Muscle of arm (tissue), 12 donors: ENCODE results near the gene IL17REL. TPM values are rescaled to one million over a fixed set of nuclear protein-coding genes. Genes with fewer than 3 reads are reported as not detected.

Experiments
- DNase-seq: peaks from one replicate; pipeline ENCODE4 v3.0.0-alpha.2; 2013
- polyA plus RNA-seq, 12 donors: library from polyadenylated mRNA; unstranded; fragments of 120-200 nt; gene quantifications; one replicate each; pipeline ENCODE4 v1.2.1, GENCODE V29; 2013; ENCODE audit not compliant: insufficient read length in 12 of 12

The IL17REL gene
- polyA plus RNA-seq, 12 donors = 0.07 to 0.92 (median 0.10) TPM; not detected in 9

DNA sequence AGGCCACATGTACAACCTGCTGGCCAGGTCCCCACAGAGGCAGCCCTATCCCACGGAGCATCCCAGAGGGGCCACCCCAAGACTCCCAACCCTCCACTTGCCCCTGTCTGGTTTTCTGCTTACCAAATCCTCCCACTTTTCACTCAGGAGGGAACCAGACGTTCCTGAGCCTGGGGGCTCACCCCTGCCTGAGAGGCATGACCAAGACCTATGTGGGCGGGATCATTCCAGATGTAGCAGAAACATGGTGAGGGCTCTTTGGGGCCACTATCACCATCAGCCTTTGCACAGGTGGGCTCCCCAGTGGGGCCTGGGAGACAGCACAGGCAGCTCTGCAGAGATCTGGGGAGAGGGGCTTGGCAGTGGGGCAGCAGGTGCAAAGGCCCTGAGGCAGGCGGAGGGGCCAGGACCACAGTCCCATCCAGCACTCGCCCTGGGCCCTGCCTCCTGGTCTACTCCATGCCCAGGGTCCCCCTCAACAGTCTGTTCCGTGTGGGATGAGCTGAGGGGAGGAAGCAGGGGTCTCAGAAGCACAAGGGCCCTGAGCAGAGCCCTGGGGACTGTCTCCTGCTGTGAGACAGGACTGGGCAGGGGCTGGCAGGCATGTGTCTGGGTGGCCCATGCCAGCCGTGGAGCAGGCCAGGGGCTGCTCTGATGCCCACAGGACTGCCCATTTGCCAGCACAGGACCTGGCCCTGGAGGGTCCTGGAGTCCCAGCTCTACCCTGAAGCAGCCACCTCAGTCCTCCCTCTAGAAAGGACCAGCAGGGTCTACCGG lies 42.6 kb downstream of the IL17REL start:
- no peak for DNase-seq

DNA sequence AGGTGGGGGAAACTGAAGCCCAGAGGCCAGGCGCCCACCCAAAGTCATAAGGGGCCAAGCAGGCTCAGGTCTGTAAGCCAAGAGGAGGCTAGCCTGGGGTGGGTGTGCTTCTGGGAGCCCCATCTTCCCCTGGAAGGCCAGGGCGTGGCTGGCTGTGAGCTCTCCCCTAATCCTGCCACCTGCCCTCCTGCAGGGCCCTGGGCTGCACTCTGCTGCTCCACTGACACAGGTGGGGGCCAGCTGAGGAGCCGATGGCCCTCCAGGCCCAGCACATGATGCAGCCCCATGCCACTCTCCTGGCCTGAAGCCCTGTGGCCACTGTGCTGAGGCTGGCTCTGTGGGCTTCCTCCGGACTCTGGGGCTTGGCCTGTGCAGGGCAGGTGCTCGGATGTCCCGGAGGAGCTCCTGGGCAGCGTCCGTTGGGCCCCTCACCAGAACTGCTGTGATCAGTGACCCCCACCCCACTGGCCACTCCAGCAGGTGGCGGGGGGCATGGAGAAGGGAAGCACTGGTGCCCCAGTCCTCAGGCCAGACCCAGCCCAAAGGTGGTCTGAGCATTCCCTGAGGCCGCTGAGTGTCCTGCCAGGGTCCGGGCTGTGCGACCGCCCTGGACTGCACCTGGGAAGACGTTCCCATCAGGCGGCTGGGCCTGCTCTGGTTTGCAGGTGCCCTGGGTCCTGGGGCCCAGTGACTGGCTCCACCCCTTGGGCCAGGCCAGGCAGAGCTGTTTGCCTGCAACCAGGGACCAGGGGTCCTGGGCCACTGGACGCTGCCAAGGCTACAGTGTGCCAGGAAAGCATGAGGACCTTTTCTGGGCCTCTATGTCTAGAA lies 43.5 kb downstream of the IL17REL start:
- DNase-seq = no peak

DNA sequence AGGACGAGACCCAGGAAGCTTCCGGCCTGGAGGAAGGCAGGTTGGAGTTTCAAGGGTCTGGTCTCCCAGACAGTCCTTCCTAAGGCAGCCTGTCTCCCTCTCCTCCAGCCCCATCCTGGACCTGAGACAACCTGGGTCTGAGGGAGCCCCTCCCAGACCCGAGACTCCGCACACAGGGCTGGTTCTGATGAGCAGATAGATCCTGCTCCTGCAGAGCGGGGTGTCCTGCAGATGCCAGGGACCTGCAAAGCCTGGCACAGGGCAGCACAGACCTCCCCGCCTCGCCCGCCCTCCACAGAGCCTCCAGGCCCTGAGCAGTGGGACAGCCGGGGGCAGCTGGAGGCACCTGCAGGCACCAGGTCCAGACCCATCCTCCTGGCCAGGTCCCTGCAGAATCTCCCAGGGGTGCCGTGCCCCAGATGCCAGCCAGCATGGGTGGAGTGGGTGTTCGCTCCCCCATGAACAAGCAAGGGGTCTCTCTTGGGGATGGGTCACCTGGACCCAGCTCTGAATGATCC lies 44.2 kb downstream of the IL17REL start:
- DNase-seq = no peak

DNA sequence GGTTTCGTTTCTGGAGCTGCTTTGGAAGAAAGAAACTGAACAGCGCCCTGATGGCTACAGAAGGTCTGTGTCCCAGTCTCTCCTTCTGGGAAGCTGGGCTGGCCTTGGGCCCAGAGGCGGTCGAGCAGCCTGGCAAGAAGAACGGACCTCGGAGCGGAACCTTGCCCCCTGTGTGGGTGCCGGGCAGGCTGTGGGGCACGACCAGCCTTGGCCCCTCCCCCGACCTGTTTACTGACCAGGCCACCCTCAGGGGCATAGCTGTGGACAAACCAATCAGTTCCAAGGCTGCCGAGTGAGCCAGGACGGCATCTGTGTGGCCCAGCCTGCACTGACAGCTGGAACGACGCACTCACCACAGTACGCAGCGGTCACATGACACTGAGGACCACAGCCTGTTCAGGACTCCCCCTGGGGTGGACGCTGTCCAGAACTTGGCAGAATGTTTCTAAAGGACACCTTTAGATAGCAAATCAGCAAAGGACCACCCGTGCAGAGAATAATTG lies 44.8 kb downstream of the IL17REL start:
- DNase-seq = no peak

DNA sequence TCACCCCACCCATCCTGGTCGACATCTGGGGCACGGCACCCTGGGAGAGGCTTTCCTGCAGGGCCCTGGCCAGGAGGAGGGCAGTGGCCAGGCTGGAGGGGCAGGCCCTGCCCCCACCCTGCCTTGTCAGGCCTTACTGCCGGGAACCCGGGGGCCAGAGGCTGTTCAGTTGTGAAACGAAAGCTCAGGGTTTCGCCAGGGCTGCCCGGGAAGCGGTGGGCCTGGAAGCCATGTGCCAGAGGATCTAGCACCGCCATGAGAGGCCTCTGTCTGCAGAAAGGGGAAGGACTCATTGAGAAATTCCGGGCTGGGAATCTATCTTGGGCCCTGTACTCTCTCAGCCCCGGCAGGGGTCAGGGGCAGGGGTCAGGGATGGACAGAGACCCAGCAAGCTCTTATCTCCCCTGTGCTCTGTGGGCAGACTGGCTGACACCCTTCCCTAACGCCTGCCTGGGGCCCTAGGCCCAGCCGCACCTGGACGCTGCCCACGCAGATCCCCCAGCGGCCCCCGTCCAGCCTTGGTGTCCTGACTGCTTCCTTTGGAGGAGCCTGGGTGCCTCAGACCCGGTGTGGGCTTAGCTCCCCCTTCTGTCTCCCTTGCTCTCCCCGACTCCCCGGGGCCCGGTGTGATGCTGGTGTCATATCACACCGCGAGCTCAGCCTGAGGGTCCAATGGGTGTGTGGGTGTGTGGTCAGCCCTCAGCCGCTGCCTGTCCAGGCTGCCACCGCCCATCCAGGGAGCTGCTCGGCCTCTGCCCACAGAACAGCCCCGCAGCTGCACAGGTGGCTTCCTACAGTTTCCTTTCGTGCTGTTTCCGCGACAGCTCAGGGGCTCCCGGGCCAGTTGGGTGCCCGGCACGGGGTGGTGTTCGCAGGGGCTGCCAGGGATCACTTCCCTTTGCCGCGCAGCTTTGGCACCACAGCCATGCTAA lies 45.5 kb downstream of the IL17REL start:
- DNase-seq = no peak

DNA sequence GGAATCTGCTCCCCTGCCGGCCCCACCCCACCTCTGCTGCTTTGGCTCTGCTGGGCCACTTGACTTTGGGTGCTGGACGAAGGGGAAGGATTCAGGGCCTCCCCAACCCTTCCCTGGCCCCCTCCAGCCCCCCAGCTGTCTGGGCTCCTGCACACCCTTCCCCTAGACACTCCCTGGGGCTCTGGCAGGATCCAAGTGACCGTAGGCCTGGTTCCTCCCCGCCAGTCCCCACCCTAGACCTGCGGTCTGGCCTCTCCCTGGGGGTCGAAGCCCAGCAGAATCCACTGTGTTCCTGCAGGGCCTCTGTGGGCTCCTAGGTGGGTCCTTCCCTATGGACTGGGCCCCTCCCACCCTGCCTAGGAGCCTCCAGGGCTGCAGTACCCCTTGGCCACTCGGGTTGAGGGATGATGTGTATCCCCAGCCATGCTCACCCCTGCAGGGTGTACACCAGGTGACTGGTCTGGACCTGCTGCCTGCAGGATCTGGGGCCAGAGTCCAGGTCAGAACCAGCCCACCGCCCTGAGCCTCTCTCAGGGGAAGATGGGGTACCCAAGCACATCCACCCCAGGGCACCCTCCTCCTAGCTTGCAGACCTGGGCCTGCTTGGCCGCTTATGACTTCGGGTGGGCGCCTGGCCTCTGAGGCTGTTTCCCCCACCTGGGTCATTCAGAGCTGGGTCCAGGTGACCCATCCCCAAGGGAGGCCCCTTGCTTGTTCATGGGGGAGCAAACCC lies 46.4 kb downstream of the IL17REL start:
- DNase-seq = no peak

DNA sequence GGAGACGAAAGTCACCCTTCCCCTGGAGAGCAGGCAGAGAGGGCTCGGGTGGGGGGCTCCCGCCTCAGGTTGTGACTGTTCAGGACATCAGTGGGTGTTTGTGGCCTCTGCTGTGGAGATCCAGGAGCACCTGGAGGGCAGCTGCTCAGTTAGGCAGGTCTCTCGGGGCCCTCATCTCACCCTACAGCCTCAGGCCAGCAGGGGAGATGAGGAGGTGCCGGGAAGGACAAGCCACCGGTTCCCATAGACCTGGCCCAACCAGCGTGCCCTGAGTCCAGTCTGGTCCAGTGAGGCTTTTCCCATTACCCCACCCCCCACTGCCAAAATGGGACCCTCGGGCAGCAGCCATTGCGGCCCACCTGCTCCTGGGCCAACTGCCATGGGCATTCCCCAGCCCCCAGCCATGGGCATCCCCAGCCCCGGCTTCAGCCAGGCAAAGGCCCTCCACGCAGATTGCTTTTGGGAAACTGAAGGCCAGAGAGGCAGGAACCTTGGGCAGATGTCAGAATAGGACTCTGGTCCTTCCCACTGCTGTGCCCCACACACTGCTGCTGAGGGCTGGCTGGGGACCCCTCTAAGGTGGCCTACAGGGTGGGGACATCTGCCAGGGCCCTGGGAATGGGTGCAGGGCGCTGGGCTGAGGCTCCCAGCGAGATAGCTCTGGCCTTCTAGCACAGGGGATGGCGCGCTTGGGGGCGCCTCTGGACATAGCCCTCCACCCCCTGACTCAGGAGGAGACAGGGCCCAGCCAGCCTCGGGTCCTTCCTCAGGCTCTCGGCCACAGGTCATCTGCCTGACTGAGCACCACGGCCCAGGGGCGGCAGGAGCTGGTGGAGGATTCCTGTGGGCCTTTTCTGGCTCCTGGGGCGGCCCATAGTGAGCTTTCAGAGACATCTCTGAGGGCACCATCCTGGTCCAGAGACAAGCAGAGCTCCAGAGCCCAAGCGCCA lies 47.2 kb downstream of the IL17REL start:
- no peak for DNase-seq

DNA sequence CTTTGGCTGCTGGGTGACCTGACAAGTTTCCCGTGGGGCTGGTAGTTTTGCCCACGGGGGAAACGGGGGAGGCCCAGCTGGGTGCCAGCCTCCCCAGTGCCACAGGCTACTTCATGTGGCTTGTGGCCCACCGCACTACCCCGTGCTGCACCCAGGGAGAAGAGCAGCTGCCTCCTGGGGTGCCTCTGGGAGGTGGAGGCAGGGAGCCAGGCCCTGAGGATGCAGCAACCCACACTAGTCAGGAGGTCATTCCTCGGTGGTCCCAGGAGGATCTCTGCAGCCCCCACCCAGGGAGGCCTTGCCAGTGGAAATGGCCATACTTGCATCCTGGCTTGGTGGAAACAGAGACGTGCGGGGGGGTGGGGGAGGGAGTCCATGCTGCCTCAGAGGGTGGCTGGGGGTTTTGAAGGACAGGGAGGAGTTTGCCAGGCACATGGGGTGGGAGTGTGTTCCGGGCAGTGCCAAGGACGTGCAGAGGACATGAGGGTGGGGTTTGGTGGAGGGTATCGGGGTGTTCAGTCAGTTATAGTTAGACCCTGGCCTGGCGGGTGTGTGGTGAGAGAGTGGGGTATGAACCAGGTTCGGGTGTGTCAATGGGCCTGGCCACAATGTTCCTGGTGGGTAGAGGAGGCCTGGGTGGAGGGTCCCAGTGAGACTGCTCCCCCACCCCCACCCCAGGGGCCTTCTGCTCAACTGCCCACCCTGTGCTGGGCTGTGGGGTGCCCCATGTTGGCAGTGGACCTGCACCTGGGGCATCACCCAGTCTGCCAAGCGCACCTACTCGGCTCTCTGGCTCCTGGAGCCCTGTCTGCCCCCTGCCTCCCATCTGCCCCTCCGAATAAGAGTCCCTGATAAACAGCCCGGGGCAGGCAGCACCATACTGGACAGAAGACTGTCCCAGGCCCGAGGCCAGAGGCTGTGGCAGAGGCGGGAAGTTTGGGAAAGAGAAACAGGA lies 48.2 kb downstream of the IL17REL start:
- no peak for DNase-seq

DNA sequence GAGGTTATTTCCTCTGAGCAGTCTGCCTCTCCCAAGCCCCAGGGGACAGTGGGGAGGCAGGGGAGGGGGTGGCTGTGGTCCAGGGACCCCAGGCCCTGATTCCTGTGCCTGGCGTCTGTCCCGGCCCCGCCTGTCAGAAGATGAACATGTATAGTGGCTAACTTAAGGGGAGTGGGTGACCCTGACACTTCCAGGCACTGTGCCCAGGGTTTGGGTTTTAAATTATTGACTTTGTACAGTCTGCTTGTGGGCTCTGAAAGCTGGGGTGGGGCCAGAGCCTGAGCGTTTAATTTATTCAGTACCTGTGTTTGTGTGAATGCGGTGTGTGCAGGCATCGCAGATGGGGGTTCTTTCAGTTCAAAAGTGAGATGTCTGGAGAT lies 48.9 kb downstream of the IL17REL start:
- no peak for DNase-seq

DNA sequence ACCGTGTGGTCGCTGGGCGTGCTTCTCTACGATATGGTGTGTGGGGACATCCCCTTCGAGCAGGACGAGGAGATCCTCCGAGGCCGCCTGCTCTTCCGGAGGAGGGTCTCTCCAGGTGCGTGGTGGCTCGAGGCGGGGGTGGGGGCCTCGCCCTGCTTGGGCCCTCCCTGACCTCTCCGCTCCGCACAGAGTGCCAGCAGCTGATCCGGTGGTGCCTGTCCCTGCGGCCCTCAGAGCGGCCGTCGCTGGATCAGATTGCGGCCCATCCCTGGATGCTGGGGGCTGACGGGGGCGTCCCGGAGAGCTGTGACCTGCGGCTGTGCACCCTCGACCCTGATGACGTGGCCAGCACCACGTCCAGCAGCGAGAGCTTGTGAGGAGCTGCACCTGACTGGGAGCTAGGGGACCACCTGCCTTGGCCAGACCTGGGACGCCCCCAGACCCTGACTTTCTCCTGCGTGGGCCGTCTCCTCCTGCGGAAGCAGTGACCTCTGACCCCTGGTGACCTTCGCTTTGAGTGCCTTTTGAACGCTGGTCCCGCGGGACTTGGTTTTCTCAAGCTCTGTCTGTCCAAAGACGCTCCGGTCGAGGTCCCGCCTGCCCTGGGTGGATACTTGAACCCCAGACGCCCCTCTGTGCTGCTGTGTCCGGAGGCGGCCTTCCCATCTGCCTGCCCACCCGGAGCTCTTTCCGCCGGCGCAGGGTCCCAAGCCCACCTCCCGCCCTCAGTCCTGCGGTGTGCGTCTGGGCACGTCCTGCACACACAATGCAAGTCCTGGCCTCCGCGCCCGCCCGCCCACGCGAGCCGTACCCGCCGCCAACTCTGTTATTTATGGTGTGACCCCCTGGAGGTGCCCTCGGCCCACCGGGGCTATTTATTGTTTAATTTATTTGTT lies 49.6 kb downstream of the IL17REL start:
- no peak for DNase-seq

DNA sequence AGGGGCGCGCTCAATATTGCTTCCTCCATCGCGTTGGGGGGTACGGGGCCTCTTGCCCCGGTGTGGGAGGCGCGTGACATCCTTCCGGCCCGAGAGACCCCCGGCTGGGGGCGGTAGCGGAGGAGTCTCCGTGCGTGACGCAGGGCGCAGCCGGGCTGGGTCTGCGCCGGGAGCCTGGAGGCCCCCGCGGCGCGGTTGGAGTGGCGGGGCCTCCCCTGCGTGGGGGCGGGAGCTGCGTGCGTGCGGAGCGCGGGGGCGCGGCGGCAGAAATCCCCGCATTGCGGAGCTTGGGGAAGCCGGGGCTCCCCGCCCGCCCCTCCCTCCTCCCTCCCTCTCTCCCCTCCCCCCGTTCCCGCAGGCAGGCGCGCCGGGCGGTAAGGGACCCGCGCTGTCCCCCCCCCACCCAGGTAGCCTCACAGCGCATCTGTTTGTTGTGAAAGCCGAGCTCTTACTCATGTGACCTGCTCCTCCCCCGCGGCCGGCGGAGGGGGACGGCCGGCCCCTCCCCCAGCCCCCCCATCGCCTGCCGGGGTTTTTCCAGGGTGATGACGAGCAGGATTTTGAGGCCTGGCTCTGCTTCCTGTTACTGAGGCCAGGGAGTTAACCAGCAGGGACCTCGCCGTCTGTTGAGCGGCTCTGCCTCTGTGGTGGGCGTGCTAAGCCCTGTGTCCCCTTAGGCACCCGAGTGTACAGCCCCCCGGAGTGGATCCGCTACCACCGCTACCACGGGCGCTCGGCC lies 50.4 kb downstream of the IL17REL start:
- peak; percentile 77 for DNase-seq

DNA sequence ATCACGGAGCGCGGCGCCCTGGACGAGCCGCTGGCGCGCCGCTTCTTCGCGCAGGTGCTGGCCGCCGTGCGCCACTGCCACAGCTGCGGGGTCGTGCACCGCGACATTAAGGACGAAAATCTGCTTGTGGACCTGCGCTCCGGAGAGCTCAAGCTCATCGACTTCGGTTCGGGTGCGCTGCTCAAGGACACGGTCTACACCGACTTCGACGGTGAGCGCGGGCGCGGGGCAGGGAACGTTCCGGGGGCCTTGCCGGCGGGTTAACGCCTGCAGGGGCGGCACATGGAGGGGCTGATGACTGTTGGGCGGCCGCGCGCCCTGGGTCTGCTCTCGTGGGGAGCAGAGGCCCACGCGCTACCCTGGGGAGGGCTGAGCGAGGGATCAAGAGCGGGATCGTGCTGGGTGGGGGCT lies 51.0 kb downstream of the IL17REL start:
- DNase-seq = no peak

DNA sequence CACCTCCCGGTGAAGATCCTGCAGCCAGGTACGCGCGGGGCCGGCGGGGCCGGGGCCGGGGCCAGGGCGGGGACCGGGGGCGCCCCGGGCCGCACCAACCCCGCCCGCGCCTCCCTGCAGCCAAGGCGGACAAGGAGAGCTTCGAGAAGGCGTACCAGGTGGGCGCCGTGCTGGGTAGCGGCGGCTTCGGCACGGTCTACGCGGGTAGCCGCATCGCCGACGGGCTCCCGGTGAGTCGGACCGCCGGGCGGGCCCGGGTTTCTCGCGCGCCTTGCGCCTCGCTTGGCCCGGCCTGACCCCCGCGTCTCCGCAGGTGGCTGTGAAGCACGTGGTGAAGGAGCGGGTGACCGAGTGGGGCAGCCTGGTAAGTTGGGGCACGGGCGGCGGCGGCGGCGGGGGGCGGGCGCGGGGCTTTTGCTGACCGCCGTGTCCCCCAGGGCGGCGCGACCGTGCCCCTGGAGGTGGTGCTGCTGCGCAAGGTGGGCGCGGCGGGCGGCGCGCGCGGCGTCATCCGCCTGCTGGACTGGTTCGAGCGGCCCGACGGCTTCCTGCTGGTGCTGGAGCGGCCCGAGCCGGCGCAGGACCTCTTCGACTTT lies 51.5 kb downstream of the IL17REL start:
- DNase-seq = no peak

DNA sequence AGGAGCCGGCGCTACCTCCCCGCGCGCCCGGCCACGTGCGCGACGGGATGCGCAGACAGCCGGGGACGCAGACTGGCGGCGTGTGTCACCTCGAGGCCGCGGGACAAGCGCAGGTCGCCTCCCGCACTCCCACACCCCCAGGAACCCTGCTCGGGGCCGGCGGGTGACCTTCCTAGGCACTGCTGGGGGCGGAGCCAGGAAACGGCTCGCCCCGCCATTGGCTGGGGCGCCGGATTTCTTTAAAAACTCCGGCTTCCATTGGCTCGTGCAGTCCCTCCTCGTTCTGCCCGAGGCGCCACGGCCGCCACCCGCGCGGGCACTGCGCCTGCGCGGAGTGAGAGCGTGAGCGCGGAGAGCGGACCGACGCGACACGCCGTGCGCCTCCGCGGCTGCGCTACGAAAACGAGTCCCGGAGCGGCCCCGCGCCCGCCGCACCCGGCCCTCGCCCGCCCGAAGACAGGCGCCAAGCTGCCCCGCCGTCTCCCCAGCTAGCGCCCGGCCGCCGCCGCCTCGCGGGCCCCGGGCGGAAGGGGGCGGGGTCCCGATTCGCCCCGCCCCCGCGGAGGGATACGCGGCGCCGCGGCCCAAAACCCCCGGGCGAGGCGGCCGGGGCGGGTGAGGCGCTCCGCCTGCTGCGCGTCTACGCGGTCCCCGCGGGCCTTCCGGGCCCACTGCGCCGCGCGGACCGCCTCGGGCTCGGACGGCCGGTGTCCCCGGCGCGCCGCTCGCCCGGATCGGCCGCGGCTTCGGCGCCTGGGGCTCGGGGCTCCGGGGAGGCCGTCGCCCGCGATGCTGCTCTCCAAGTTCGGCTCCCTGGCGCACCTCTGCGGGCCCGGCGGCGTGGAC lies 52.2 kb downstream of the IL17REL start, which contains the start of gene PIM3:
TSS of gene PIM3 (plus strand) at position 614 of the 846 bp plus-strand sequence. CDS start at position 790, 176 bp downstream.
- DNase-seq = peak; percentile 95

DNA sequence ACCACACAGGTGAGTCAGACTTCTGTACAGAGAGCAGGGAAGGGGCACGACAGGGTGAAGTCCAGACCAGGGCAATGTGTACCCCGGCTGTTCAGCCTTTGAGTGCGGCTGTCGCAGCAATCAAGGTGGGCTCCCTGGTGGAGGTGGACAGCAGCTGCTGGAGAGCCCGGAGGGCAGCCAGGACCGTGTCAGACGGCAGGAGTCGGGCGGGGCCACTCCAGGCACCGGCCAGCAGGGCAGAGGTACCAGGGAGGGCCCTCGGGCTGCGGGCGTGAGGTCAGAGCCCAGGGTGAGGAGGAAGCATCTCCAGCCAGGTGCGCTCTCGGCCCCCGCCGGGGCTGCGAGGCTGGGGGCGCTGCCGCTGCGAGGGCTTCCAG lies 52.8 kb downstream of the IL17REL start:
- DNase-seq = no peak
